ENCODE data around the gene TMEM256. TPM values are rescaled to one million over a fixed set of nuclear protein-coding genes. Genes with fewer than 3 reads are reported as not detected.

TMEM256 gene
- total and polyA plus RNA-seq, 2 donors (not counting 3 experiments of a cell fraction or from before 2014, with no cell fraction given): 67.4 to 148 TPM

DNA sequence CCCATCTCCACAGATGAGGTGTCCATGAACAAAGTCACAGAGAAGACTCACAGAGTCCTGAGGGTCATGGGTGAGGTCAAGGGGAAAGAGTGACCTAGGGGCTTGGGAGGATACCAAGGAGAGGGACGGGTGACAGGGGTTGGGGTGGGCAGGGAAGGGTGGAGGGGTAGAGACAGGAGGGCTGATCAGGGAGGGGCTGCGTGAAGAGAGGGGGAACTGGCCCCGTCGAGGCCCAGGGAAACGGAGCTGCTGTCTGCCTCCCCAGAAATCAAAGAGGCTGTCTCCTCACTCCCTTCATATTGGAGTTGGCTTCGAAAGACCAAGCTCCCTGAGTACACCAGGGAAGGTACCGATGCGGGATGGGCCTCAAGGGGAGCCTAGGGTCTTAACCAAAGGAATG lies 48.3 kb downstream of the TMEM256 start:
- no TSS peak for BruUV-seq (replicated peaks)
- Histone ChIP-seq H3K27me3 (ENCODE audit: control insufficient read depth in 2 of 2, insufficient read depth in 2 of 2, low read length in 2 of 2) (no peaks in the 10 kb centered on the region), H3K9ac (replicated peaks; ENCODE audit: extremely low read depth, insufficient read depth, low read length) (no peak overlapping the region), H3K4me3 (replicated peaks in 1 of 3; ENCODE audit: insufficient read depth in 1 of 3, low read depth in 1 of 3, low read length in 3 of 3) (no peak overlapping the region), H2AFZ (ENCODE audit: low read depth, low read length) (no peak overlapping the region), H3K36me3 (ENCODE audit: control insufficient read depth in 2 of 2, extremely low read depth in 1 of 2, insufficient read depth in 2 of 2, low read length in 2 of 2) (no peaks in the 10 kb centered on the region), H3K79me2 (ENCODE audit: control insufficient read depth, insufficient read depth, low read length) (no peaks in the 10 kb centered on the region), H3K9me1 (replicated peaks; ENCODE audit: control insufficient read depth, extremely low read depth, insufficient read depth, low read length) (no peaks in the 10 kb centered on the region), H3K27ac (ENCODE audit: insufficient read depth, low read depth, low read length) (no peak overlapping the region), H3K9me3 (replicated peaks; ENCODE audit: control insufficient read depth, insufficient read depth, low read length) (no peaks in the 10 kb centered on the region), H4K20me1 (replicated peaks; ENCODE audit: control insufficient read depth, extremely low read depth, insufficient read depth, low read length) (no peaks in the 10 kb centered on the region), H3K4me1 (ENCODE audit: control insufficient read depth, extremely low read depth, insufficient read depth, low read length) (peaks cover 13% of the 10 kb centered on the region), H3K4me2 (ENCODE audit: insufficient read depth, low read length) (no peak overlapping the region)
- FAIRE-seq (peak; percentile 28), DNase-seq (ENCODE audit: low read depth, low spot score) (no peak)
- POLR2A ChIA-PET: no interaction called here
- intact Hi-C loops (cut with micrococcal nuclease) (loop anchor here (5.0 kb wide), 1 partner anchor 37 kb away; the partner anchor contains the start of gene PLSCR3), dilution Hi-C loops (cut with MboI; ENCODE audit: extremely low pct_ligation_motif_present, low sequenced_read_pairs) (no loop called here)
- CTCF ChIA-PET: interaction anchor here (0.6 to 4.0 kb wide), 40 partner anchors 10 to 331 kb away, joined by 3 to 70 read pairs (median 5); partner anchors contain the start of genes CD68, NEURL4, PLSCR3 and POLR2A
- TF ChIP-seq POLR2AphosphoS5 (IDR thresholded peaks at IDR 0.05; ENCODE audit: insufficient read depth, low read depth, low read length): no peak
- no peak for TF ChIP-seq EZH2 (IDR thresholded peaks at IDR 0.05; ENCODE audit: borderline replicate concordance, low read depth, low read length, severe bottlenecking)
- TF ChIP-seq MYC (IDR thresholded peaks at IDR 0.05; ENCODE audit: low read depth, low read length): no peak
- TF ChIP-seq, protein P1, sequence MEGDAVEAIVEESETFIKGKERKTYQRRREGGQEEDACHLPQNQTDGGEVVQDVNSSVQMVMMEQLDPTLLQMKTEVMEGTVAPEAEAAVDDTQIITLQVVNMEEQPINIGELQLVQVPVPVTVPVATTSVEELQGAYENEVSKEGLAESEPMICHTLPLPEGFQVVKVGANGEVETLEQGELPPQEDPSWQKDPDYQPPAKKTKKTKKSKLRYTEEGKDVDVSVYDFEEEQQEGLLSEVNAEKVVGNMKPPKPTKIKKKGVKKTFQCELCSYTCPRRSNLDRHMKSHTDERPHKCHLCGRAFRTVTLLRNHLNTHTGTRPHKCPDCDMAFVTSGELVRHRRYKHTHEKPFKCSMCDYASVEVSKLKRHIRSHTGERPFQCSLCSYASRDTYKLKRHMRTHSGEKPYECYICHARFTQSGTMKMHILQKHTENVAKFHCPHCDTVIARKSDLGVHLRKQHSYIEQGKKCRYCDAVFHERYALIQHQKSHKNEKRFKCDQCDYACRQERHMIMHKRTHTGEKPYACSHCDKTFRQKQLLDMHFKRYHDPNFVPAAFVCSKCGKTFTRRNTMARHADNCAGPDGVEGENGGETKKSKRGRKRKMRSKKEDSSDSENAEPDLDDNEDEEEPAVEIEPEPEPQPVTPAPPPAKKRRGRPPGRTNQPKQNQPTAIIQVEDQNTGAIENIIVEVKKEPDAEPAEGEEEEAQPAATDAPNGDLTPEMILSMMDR (IDR thresholded peaks at IDR 0.05; ENCODE audit: extremely low read depth in 1 of 2, insufficient read depth in 1 of 2, low read depth in 1 of 2, low read length in 2 of 2): no peak
- TF ChIP-seq FOS (IDR thresholded peaks at IDR 0.05; ENCODE audit: borderline replicate concordance, insufficient read depth, low read length): no peak

DNA sequence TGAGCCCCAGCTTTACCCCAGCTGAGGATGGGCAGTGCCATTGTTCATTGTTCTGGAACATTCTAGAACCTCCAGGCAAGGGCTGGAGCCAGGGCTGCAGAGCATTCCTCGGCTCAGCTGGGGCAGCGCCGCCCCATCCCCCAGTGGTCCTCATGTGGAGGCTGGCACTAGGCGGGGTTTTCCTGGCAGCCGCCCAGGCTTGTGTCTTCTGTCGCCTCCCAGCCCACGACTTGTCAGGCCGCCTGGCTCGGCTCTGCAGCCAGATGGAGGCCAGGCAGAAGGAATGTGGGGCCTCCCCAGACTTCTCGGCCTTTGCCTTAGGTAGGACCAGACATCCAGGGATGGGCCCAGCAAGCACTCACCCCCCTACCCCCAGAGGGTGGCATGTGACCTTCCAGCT lies 48.8 kb downstream of the TMEM256 start, which contains the start of gene TMEM95:
Gene TMEM95, plus strand, starts transcription at position 104 of the 400 bp plus-strand sequence. Its CDS starts 49 bp downstream, at position 153.
- H3K9me1 ChIP-seq (replicated peaks; ENCODE audit: control insufficient read depth, extremely low read depth, insufficient read depth, low read length): no peaks in the 10 kb centered on the region
- TF ChIP-seq MYC (IDR thresholded peaks at IDR 0.05; ENCODE audit: low read depth, low read length) (no peak), POLR2AphosphoS5 (IDR thresholded peaks at IDR 0.05; ENCODE audit: insufficient read depth, low read depth, low read length) (no peak), FOS (IDR thresholded peaks at IDR 0.05; ENCODE audit: borderline replicate concordance, insufficient read depth, low read length) (no peak), POLR2A (IDR thresholded peaks at IDR 0.05; ENCODE audit: low read depth, low read length) (no peak), JUN (IDR thresholded peaks at IDR 0.05; ENCODE audit: borderline replicate concordance, insufficient read depth, insufficient read length, low read depth) (no peak), EZH2 (IDR thresholded peaks at IDR 0.05; ENCODE audit: borderline replicate concordance, low read depth, low read length, severe bottlenecking) (no peak), GATA2 (IDR thresholded peaks at IDR 0.05; ENCODE audit: insufficient read depth, insufficient read length, low read depth, low read length) (no peak)
- TF ChIP-seq, protein P1 (IDR thresholded peaks at IDR 0.05; ENCODE audit: extremely low read depth in 1 of 2, insufficient read depth in 1 of 2, low read depth in 1 of 2, low read length in 2 of 2): no peak
- TF ChIP-seq, protein P2, sequence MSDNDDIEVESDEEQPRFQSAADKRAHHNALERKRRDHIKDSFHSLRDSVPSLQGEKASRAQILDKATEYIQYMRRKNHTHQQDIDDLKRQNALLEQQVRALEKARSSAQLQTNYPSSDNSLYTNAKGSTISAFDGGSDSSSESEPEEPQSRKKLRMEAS (IDR thresholded peaks at IDR 0.05; ENCODE audit: insufficient read depth, insufficient read length): no peak
- H3K27ac ChIP-seq (ENCODE audit: insufficient read depth, low read depth, low read length): no peak within 1 kb of the TSS
- no peak within 1 kb of the TSS for H3K4me3 ChIP-seq (replicated peaks in 1 of 3; ENCODE audit: insufficient read depth in 1 of 3, low read depth in 1 of 3, low read length in 3 of 3)
- peaks cover 15% of the 10 kb centered on the region for H3K4me1 ChIP-seq (ENCODE audit: control insufficient read depth, extremely low read depth, insufficient read depth, low read length)
- H3K27me3 ChIP-seq (ENCODE audit: control insufficient read depth in 2 of 2, insufficient read depth in 2 of 2, low read length in 2 of 2): no peaks in the 10 kb centered on the region
- dilution Hi-C loops (cut with MboI; ENCODE audit: extremely low pct_ligation_motif_present, low sequenced_read_pairs): no loop called here
- BruUV-seq (replicated peaks): no TSS peak
- FAIRE-seq (no peak), DNase-seq (ENCODE audit: low read depth, low spot score) (no peak)
- H3K4me2 ChIP-seq (ENCODE audit: insufficient read depth, low read length): no peak within 1 kb of the TSS
- H3K36me3 ChIP-seq (ENCODE audit: control insufficient read depth in 2 of 2, extremely low read depth in 1 of 2, insufficient read depth in 2 of 2, low read length in 2 of 2): no peaks in the 10 kb centered on the region
- H4K20me1 ChIP-seq (replicated peaks; ENCODE audit: control insufficient read depth, extremely low read depth, insufficient read depth, low read length): no peaks in the 10 kb centered on the region
- no peak within 1 kb of the TSS for H2AFZ ChIP-seq (ENCODE audit: low read depth, low read length)
- H3K9me3 ChIP-seq (replicated peaks; ENCODE audit: control insufficient read depth, insufficient read depth, low read length): no peaks in the 10 kb centered on the region
- no peaks in the 10 kb centered on the region for H3K79me2 ChIP-seq (ENCODE audit: control insufficient read depth, insufficient read depth, low read length)
- CTCF ChIA-PET: interaction anchor here (0.8 to 4.0 kb wide), 14 partner anchors 10 to 332 kb away, joined by 3 to 70 read pairs (median 10); partner anchors contain the start of genes TMEM102, TMEM256, TNK1 and TP53
- POLR2A ChIA-PET: no interaction called here
- no peak within 1 kb of the TSS for H3K9ac ChIP-seq (replicated peaks; ENCODE audit: extremely low read depth, insufficient read depth, low read length)
- intact Hi-C loops (cut with micrococcal nuclease): loop anchor here (5.0 kb wide), 1 partner anchor 37 kb away; the partner anchor contains the start of gene PLSCR3

Data from endothelial cell of umbilical vein (primary cell).